ENCODE measurements around the gene EBPL. TPM values are rescaled to one million over a fixed set of nuclear protein-coding genes. Genes with fewer than 3 reads are reported as not detected.

EBPL gene
- total and polyA plus RNA-seq, 12 donors: 45.2 to 302 (median 122) TPM

DNA sequence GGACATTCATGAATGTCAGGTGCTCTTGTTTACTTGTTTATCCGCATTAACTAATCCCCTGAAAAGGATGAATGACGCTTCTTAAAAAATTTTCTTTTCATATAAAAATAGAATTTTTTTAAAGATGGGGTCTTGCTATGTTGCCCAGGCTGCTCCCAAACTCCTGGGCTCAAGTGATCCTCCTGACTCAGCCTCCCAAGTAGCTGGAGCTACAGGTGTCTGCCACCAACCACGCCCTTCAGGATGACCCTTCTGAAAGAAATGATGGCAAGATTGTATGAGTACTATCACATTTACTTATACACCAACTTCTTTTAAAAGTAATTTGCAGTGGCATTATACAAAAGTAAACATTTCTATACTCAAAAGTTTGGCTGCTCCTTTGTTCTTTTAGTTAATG, 6.2 kb upstream of the EBPL start:
- 96 to 99% (median 98%) methylated on average over 3 of the region's 3 CpGs for WGBS, 4 donors
- no peak overlapping the region for H3K27ac ChIP-seq
- no peaks in the 10 kb centered on the region for H3K9me3 ChIP-seq (replicated peaks in 1 of 3)
- no peak for DNase-seq
- TF ChIP-seq, protein P1, sequence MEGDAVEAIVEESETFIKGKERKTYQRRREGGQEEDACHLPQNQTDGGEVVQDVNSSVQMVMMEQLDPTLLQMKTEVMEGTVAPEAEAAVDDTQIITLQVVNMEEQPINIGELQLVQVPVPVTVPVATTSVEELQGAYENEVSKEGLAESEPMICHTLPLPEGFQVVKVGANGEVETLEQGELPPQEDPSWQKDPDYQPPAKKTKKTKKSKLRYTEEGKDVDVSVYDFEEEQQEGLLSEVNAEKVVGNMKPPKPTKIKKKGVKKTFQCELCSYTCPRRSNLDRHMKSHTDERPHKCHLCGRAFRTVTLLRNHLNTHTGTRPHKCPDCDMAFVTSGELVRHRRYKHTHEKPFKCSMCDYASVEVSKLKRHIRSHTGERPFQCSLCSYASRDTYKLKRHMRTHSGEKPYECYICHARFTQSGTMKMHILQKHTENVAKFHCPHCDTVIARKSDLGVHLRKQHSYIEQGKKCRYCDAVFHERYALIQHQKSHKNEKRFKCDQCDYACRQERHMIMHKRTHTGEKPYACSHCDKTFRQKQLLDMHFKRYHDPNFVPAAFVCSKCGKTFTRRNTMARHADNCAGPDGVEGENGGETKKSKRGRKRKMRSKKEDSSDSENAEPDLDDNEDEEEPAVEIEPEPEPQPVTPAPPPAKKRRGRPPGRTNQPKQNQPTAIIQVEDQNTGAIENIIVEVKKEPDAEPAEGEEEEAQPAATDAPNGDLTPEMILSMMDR (IDR thresholded peaks at IDR 0.05): no peak
- H3K4me3 ChIP-seq: no peak overlapping the region
- H3K27me3 ChIP-seq: no peaks in the 10 kb centered on the region
- peaks cover 0 to 13% of the 10 kb centered on the region in 2 donors for H3K36me3 ChIP-seq (replicated peaks in 1 of 2)
- no peaks in the 10 kb centered on the region for H3K4me1 ChIP-seq (replicated peaks in 1 of 2)
- intact Hi-C loops (cut with DNase I): no loop called here

DNA sequence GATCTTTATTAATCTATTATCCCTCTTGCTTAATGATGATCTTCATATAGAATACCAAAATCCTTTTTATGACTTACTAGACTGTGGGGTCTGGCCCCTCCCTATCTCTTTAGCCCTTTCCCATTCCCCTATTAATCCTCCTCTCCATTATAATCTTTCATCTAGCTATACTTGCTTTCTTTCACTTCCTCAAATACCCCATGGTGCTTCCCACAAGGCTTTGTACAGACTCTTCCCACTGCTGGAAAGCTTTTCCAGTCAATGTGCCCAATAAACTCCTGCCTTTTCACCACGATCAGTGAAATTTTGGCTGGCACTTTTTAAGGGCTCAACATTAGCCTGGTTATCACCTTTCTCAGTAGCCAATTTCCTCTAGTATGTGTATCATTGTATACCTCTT, 3.2 kb upstream of the EBPL start:
- no peak overlapping the region for H3K4me3 ChIP-seq
- intact Hi-C loops (cut with DNase I): no loop called here
- H3K9me3 ChIP-seq (replicated peaks in 1 of 3): no peaks in the 10 kb centered on the region
- H3K4me1 ChIP-seq (replicated peaks in 1 of 2): peaks cover 4 to 13% of the 10 kb centered on the region in 2 donors
- H3K27me3 ChIP-seq: no peaks in the 10 kb centered on the region
- H3K36me3 ChIP-seq (replicated peaks in 1 of 2): no peaks in the 10 kb centered on the region
- TF ChIP-seq, protein P1 (IDR thresholded peaks at IDR 0.05): no peak
- TF ChIP-seq POLR2A (IDR thresholded peaks at IDR 0.05): no peak
- no peak overlapping the region for H3K27ac ChIP-seq
- WGBS, 4 donors: 75 to 86% (median 78%) methylated on average over 1 of the region's 1 CpG
- no peak for DNase-seq

DNA sequence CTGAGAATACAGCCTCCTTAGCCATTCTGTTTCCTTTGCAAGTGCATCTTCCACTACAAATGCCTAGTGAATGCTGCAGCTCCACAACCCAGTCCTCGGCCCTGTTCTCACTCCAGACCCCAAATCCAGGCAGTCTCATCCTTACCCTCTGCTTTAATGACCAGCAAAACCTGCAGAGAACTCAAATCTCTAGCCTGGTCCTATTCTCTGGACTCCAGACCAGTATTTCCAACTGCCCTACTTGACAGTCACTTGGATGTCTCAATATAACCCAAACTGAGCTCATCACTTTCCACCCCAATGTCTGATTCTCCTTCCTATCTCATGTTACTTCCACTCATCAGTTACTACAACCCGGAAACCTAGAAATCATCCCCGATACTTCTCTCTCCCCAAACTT, 2.6 kb upstream of the EBPL start:
- 78 to 93% (median 85%) methylated on average over 3 of the region's 3 CpGs for WGBS, 4 donors
- Histone ChIP-seq H3K27me3 (no peaks in the 10 kb centered on the region), H3K4me3 (no peak overlapping the region), H3K27ac (no peak overlapping the region), H3K36me3 (replicated peaks in 1 of 2) (no peaks in the 10 kb centered on the region), H3K4me1 (replicated peaks in 1 of 2) (peaks cover 4 to 18% of the 10 kb centered on the region in 2 donors), H3K9me3 (replicated peaks in 1 of 3) (no peaks in the 10 kb centered on the region)
- no peak for DNase-seq
- intact Hi-C loops (cut with DNase I): no loop called here
- TF ChIP-seq, protein P1 (IDR thresholded peaks at IDR 0.05): no peak
- no peak for TF ChIP-seq POLR2A (IDR thresholded peaks at IDR 0.05)

DNA sequence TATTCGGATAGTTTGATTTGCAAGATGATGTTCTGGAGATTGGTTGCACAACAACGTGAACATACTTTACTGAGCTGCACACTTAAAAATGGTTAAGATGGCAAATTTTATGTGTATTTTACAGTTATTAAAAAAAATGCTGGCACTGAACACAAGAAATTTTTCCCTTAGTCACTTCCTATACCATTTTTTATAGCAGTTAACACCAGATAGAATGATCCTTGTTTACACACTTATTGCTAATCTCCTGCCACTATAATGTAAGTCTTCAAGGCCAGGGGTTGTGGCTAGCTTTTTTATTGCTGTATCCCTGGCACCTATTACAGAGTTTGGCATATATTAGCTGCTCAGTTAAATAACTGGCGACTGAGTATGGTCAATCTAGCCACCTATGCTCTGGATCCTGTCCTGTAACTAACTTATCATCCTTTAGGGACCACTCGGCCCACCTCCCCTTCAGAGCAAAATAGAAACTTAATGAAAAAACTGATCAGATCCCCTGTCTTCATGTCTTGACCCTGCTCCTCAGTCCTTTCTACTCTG, 2.0 kb upstream of the EBPL start:
- Histone ChIP-seq H3K4me3 (no peak overlapping the region), H3K9me3 (replicated peaks in 1 of 3) (no peaks in the 10 kb centered on the region), H3K36me3 (replicated peaks in 1 of 2) (no peaks in the 10 kb centered on the region), H3K4me1 (replicated peaks in 1 of 2) (peaks cover 4 to 20% of the 10 kb centered on the region in 2 donors), H3K27me3 (no peaks in the 10 kb centered on the region), H3K27ac (no peak overlapping the region)
- TF ChIP-seq POLR2A (IDR thresholded peaks at IDR 0.05): no peak
- TF ChIP-seq, protein P1 (IDR thresholded peaks at IDR 0.05): no peak
- DNase-seq: no peak
- WGBS, 4 donors: 69 to 88% (median 73%) methylated on average over 4 of the region's 4 CpGs
- intact Hi-C loops (cut with DNase I): no loop called here
